Immature natural killer cell (primary cell): Measurements from ENCODE around the gene PYURF. TPM values are rescaled to one million over a fixed set of nuclear protein-coding genes. Genes with fewer than 3 reads are reported as not detected.

ENCODE experiments used
- DNase-seq, 3 donors: peaks; one replicate each; pipeline ENCODE4 v3.0.0; 2022; ENCODE audit warnings: mixed read lengths in 1 of 3
- H3K27ac Mint-ChIP-seq, 6 donors: one replicate each; pipeline ENCODE4 v1.8.0; 2020; ENCODE audit warnings: mixed read lengths in 6 of 6, mild to moderate bottlenecking in 5 of 6, inconsistent platforms in 4 of 6, moderate library complexity in 3 of 6
- H3K27me3 Mint-ChIP-seq, 3 donors: one replicate each; pipeline ENCODE4 v1.8.0; 2020 to 2021; ENCODE audit warnings: low read depth in 3 of 3, mild to moderate bottlenecking in 3 of 3, mixed read lengths in 3 of 3, moderate library complexity in 3 of 3, inconsistent platforms in 1 of 3
- H3K36me3 Mint-ChIP-seq, 3 donors: one replicate each; pipeline ENCODE4 v1.8.0; 2020; ENCODE audit warnings: mixed read lengths in 3 of 3, inconsistent platforms in 2 of 3, mild to moderate bottlenecking in 2 of 3
- H3K4me1 Mint-ChIP-seq, 2 donors: one replicate each; pipeline ENCODE4 v1.8.0; 2020; ENCODE audit warnings: inconsistent platforms in 2 of 2, mild to moderate bottlenecking in 2 of 2, mixed read lengths in 2 of 2, moderate library complexity in 1 of 2
- H3K4me3 Mint-ChIP-seq, 5 donors: one replicate each; pipeline ENCODE4 v1.8.0; 2020; ENCODE audit warnings: mild to moderate bottlenecking in 5 of 5, mixed read lengths in 5 of 5, inconsistent platforms in 3 of 5, moderate library complexity in 3 of 5
- H3K9me3 Mint-ChIP-seq, 6 donors: one replicate each; pipeline ENCODE4 v1.8.0; 2020; ENCODE audit warnings: mild to moderate bottlenecking in 6 of 6, mixed read lengths in 6 of 6, inconsistent platforms in 4 of 6, moderate library complexity in 3 of 6
- polyA plus RNA-seq, 3 donors: library from polyadenylated mRNA; unstranded; fragments of 300-500 nt; fragmentation: Illumina TruSeq; gene quantifications; one replicate each; pipeline ENCODE4 v1.2.3, GENCODE V29; 2021

PYURF gene
- polyA plus RNA-seq, 3 donors from 2014 or later = 267 to 445 (median 321) TPM

DNA sequence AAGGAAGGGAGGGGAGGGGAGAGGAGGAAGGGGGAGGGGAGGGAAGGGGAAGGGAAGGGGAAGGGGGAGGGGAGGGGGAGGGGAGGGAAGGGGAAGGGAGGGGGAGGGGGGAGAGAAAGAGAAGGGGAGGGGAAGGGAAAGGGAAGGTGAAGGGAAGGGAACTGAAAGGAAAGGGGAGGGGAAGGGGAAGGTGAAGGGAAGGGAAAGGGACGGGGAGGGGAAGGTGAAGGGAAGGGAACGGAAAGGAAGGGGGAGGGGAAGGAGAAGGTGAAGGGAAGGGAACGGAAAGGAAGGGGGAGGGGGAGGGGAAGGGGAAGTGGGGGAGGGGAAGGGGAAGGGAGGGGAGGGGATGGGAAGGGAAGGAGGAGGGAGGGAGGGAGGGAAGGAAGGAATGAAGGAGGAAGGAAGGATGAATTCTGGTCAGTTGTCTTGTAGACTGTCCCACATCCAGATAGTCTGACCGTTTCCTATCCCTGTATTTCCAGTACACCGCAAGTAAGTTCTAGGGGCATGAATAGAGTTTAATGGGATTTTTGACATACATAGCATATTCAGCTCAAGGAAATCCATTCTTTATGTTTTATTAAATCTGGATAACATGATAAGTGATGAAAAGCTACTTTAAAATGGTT lies 46.2 kb downstream of the PYURF start:
- no peak overlapping the region for H3K4me3 Mint-ChIP-seq
- H3K4me1 Mint-ChIP-seq = no peaks in the 10 kb centered on the region
- H3K36me3 Mint-ChIP-seq = peaks cover 26 to 42% (median 40%) of the 10 kb centered on the region in 3 donors
- DNase-seq = no peak
- H3K9me3 Mint-ChIP-seq = no peaks in the 10 kb centered on the region
- H3K27ac Mint-ChIP-seq = no peak overlapping the region
- H3K27me3 Mint-ChIP-seq = peaks cover 0 to 3% (median 0%) of the 10 kb centered on the region in 3 donors

Other genes starting within 250 kb of the PYURF start
- gene PPM1K, start 239.2 kb downstream of the PYURF start, polyA plus RNA-seq = 10 to 100 TPM; 25.5 to 57.1 (median 55.5) TPM
- gene HERC6, start 144.9 kb downstream of the PYURF start, polyA plus RNA-seq = 10 to 100 TPM in 2 of 3 donors, 1 to 10 TPM in 1; 5.8 to 14.8 (median 13.8) TPM
- gene HERC5, start 66.7 kb downstream of the PYURF start, polyA plus RNA-seq = 10 to 100 TPM in 2 of 3 donors, 1 to 10 TPM in 1; 9.2 to 12.1 (median 12.1) TPM
- gene HERC3, start 68.7 kb upstream of the PYURF start, polyA plus RNA-seq = 10 to 100 TPM; 21.7 to 39.7 (median 32.0) TPM
- 1 to 10 TPM; 4.2 to 7.3 (median 5.4) TPM for gene NAP1L5, start 174.1 kb upstream of the PYURF start, polyA plus RNA-seq